GM21723 (cell line): Measurements from ENCODE around the gene FAM117A.

ENCODE experiments used
- ATAC-seq: cut with Tn5 transposase; IDR thresholded peaks from one replicate; pipeline ENCODE4 v1.9.1; 2021; ENCODE audit warnings: mild to moderate bottlenecking, moderate library complexity; ENCODE audit not compliant: unreplicated experiment

The FAM117A gene

GRCh38 chr17:49715216-49715615 lies 48.7 kb downstream of the FAM117A start:
- ATAC-seq: no peak

- no peak for ATAC-seq
Measured at GRCh38 chr17:49708515-49709183, 55.3 kb downstream of the FAM117A start.

- ATAC-seq: peak; percentile 85
Measured at GRCh38 chr17:49707608-49708514, 56.1 kb downstream of the FAM117A start, which contains the start of gene SLC35B1. Gene SLC35B1 (minus strand): TSS chr17:49707964. CDS start chr17:49707833, 131 bp downstream.

- ATAC-seq: no peak
Measured at GRCh38 chr17:49707246-49707607, 56.7 kb downstream of the FAM117A start.

GRCh38 chr17:49705254-49705653 lies 58.7 kb downstream of the FAM117A start:
- no peak for ATAC-seq

GRCh38 chr17:49703557-49704277 lies 60.2 kb downstream of the FAM117A start:
- no peak for ATAC-seq

- no peak for ATAC-seq
Measured at GRCh38 chr17:49700960-49701359, 63.0 kb downstream of the FAM117A start.

- no peak for ATAC-seq
Measured at GRCh38 chr17:49699966-49700575, 63.9 kb downstream of the FAM117A start.

GRCh38 chr17:49698005-49698404 lies 65.9 kb downstream of the FAM117A start:
- ATAC-seq: no peak

GRCh38 chr17:49696233-49696761 lies 67.6 kb downstream of the FAM117A start:
- ATAC-seq: peak; percentile 65

GRCh38 chr17:49695698-49696232 lies 68.2 kb downstream of the FAM117A start:
- no peak for ATAC-seq

GRCh38 chr17:49694847-49695697 lies 68.9 kb downstream of the FAM117A start:
- ATAC-seq: no peak

- no peak for ATAC-seq
Measured at GRCh38 chr17:49692751-49693150, 71.2 kb downstream of the FAM117A start.

GRCh38 chr17:49691677-49692191 lies 72.2 kb downstream of the FAM117A start:
- ATAC-seq: no peak

- no peak for ATAC-seq
Measured at GRCh38 chr17:49691086-49691676, 72.8 kb downstream of the FAM117A start.

- ATAC-seq: no peak
Measured at GRCh38 chr17:49690256-49690655, 73.7 kb downstream of the FAM117A start.

- ATAC-seq: no peak
Measured at GRCh38 chr17:49688848-49689247, 75.1 kb downstream of the FAM117A start.

GRCh38 chr17:49687878-49688491 lies 75.9 kb downstream of the FAM117A start:
- ATAC-seq: no peak
